MCF 10A (cell line): ENCODE data around the gene TRPC3. TPM values are rescaled to one million over a fixed set of nuclear protein-coding genes. Genes with fewer than 3 reads are reported as not detected.

Experiments used
- BruUV-seq: library from RNA; stranded (reverse); fragments of 400-500 nt; replicated peaks from 2 replicates; lab custom pipeline; 2021; lab: Mats Ljungman, UMichigan
- CTCF ChIA-PET: fragments of 300-600 bp; sonication (Branson Sonifier 250); formaldehyde crosslinking; extraction: SDS; loops from one replicate; lab custom pipeline; 2021; ENCODE audit warnings: antibody characterized with exemption, inconsistent platforms; lab: Yijun Ruan, JAX
- POLR2A ChIA-PET: fragments of 300-600, 350-650 bp; sonication (Branson Sonifier 250); formaldehyde crosslinking; extraction: SDS; loops from one replicate; lab custom pipeline; 2020; ENCODE audit warnings: antibody characterized with exemption, inconsistent platforms; lab: Yijun Ruan, JAX
- DNase-seq: peaks from one replicate; pipeline ENCODE4 v3.0.0-alpha.2; 2018; ENCODE audit not compliant: unreplicated experiment
- H3K27ac Mint-ChIP-seq: one replicate; pipeline ENCODE4 v1.8.0; 2022; ENCODE audit warnings: mild to moderate bottlenecking, low read depth, mixed read lengths; ENCODE audit not compliant: unreplicated experiment
- H3K27me3 Mint-ChIP-seq: one replicate; pipeline ENCODE4 v1.8.0; 2022; ENCODE audit warnings: mixed read lengths; ENCODE audit not compliant: insufficient read depth, unreplicated experiment
- H3K36me3 Mint-ChIP-seq: one replicate; pipeline ENCODE4 v1.8.0; 2022; ENCODE audit warnings: mild to moderate bottlenecking, moderate library complexity, mixed read lengths; ENCODE audit not compliant: insufficient read depth, unreplicated experiment
- H3K4me1 Mint-ChIP-seq: one replicate; pipeline ENCODE4 v1.8.0; 2022; ENCODE audit warnings: mixed read lengths; ENCODE audit not compliant: insufficient read depth, unreplicated experiment
- H3K4me3 Mint-ChIP-seq: one replicate; pipeline ENCODE4 v1.8.0; 2022; ENCODE audit warnings: mild to moderate bottlenecking, moderate library complexity, mixed read lengths; ENCODE audit not compliant: unreplicated experiment
- H3K9me3 Mint-ChIP-seq: one replicate; pipeline ENCODE4 v1.8.0; 2022; ENCODE audit warnings: mixed read lengths; ENCODE audit not compliant: unreplicated experiment
- intact Hi-C: fragments of 100-400 bp; cut with micrococcal nuclease; formaldehyde crosslinking; loops from 2 replicates; pipeline ENCODE4 v1.14.1; 2022
- total RNA-seq: library from RNA; stranded (reverse); gene quantifications from 2 replicates; pipeline ENCODE4 v1.2.3, GENCODE V29; 2022
- TF ChIP-seq, protein P1 (sequence below): fragments of 200-600 bp; IDR thresholded peaks from one replicate; pipeline ENCODE4 v1.8.0; 2022; ENCODE audit warnings: antibody characterized with exemption, mild to moderate bottlenecking; ENCODE audit not compliant: unreplicated experiment

The TRPC3 gene
- total RNA-seq, 1 experiment from 2014 or later, result not detected

DNA sequence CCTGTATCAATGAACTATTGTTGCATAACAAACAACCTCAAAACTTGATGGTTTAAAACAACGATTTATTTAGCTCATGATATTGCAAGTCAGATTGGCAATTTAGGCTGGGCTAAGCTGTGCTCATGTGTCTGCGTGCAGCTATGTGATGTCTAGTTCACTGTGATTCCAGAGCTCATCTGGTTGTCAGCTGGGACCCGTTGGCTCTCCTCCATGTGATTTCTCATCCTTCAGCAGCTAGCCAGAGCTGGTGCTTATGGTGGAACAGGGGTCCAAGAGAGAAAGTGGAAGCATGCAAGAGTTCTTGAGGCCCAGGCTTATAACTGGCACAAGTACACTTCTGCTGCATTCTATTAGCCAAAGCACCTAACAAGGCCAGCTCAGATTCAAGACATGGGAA lies 28.8 kb upstream of the TRPC3 start:
- Mint-ChIP-seq H3K4me3 (no peak overlapping the region), H3K27ac (no peak overlapping the region), H3K9me3 (no peaks in the 10 kb centered on the region), H3K36me3 (no peaks in the 10 kb centered on the region), H3K4me1 (peaks cover 15% of the 10 kb centered on the region), H3K27me3 (peaks cover 17% of the 10 kb centered on the region)
- TF ChIP-seq, protein P1, sequence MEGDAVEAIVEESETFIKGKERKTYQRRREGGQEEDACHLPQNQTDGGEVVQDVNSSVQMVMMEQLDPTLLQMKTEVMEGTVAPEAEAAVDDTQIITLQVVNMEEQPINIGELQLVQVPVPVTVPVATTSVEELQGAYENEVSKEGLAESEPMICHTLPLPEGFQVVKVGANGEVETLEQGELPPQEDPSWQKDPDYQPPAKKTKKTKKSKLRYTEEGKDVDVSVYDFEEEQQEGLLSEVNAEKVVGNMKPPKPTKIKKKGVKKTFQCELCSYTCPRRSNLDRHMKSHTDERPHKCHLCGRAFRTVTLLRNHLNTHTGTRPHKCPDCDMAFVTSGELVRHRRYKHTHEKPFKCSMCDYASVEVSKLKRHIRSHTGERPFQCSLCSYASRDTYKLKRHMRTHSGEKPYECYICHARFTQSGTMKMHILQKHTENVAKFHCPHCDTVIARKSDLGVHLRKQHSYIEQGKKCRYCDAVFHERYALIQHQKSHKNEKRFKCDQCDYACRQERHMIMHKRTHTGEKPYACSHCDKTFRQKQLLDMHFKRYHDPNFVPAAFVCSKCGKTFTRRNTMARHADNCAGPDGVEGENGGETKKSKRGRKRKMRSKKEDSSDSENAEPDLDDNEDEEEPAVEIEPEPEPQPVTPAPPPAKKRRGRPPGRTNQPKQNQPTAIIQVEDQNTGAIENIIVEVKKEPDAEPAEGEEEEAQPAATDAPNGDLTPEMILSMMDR, result no peak
- BruUV-seq, result no TSS peak
- CTCF ChIA-PET, result no interaction called here
- no peak for DNase-seq
- POLR2A ChIA-PET, result interaction anchor here (0.6 kb wide), 1 partner anchor 505 kb away, joined by 3 read pairs; no protein-coding TSS in a partner anchor
- intact Hi-C loops, result no loop called here

DNA sequence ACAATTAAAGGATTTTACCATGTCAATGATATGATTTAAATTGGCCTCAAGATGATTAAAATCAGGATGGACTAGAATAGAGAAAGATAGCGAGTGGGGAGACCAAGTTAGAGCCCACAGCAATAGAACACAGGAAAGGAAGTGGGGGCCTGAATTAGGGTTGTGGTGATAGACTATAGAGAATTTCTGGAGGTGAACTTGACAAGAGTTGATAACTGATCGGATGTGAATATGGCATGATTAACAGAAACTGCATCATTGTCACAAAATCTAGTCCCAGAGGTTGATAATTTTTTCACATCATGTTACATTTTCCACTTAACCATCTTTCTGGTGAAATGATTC lies 26.3 kb upstream of the TRPC3 start:
- TF ChIP-seq, protein P1, result no peak
- intact Hi-C loops, result no loop called here
- no peak overlapping the region for H3K27ac Mint-ChIP-seq
- peaks cover 15% of the 10 kb centered on the region for H3K4me1 Mint-ChIP-seq
- H3K9me3 Mint-ChIP-seq, result no peaks in the 10 kb centered on the region
- DNase-seq, result no peak
- H3K4me3 Mint-ChIP-seq, result no peak overlapping the region
- no peaks in the 10 kb centered on the region for H3K36me3 Mint-ChIP-seq
- no TSS peak for BruUV-seq
- ChIA-PET CTCF (interaction anchor here (0.6 kb wide), 1 partner anchor 348 kb away, joined by 3 read pairs; no protein-coding TSS in a partner anchor), POLR2A (no interaction called here)
- peaks cover 22% of the 10 kb centered on the region for H3K27me3 Mint-ChIP-seq

DNA sequence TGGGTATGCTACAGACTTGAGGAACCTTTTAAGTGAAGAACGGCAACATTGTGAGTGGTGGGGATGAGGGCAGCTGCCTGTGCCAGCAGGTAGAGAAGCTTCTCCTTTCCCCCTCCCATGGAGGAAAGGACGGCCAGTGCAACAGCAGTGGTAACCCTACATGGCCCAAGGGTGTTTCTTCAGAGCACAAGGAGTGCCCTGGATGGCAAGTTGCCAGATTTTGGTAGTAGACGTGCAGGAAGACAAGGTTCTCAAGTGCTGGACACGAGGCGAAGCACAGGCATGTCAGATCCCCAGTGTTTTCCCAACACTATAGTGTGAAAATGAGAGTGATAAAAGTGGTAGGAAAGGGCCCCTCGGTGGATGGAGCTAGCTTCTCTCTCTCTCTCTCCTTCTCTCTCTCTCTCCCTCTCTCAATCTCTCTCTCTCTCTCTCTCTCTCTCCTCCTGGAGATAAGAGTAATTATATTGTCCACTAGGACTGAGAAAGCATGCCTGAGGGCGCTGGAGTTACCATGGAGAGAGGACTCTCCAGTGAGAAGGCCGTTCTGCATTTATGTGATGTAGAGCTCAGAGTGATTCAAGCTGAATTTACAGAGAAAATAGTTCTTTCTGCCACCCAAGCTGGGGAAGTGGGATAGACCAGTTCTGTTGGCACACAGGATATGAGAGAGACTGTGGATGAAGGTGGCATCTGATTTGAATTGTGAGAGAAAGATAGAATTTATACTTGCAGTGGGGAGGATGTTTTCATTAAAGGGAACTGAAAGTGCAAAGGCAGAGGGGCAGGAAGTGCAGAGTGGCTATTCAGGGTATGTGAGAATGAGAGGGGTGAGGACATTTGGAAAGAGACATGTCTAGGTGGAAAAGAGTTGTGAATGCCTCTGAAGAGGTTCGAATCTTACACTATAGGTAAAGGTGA lies 25.7 kb upstream of the TRPC3 start:
- Mint-ChIP-seq H3K9me3 (no peaks in the 10 kb centered on the region), H3K4me3 (no peak overlapping the region), H3K27ac (no peak overlapping the region), H3K27me3 (peaks cover 22% of the 10 kb centered on the region), H3K4me1 (peaks cover 15% of the 10 kb centered on the region), H3K36me3 (no peaks in the 10 kb centered on the region)
- no TSS peak for BruUV-seq
- TF ChIP-seq, protein P1, result no peak
- intact Hi-C loops, result no loop called here
- ChIA-PET POLR2A (interaction anchor here (0.9 to 1.1 kb wide), 2 partner anchors 68 to 176 kb away, joined by 3 to 4 read pairs; partner anchors contain the start of gene EXOSC9), CTCF (interaction anchor here (0.6 to 1.2 kb wide), 4 partner anchors 20 to 511 kb away, joined by 3 to 5 read pairs (median 3); no protein-coding TSS in a partner anchor)
- peak; percentile 88 for DNase-seq

DNA sequence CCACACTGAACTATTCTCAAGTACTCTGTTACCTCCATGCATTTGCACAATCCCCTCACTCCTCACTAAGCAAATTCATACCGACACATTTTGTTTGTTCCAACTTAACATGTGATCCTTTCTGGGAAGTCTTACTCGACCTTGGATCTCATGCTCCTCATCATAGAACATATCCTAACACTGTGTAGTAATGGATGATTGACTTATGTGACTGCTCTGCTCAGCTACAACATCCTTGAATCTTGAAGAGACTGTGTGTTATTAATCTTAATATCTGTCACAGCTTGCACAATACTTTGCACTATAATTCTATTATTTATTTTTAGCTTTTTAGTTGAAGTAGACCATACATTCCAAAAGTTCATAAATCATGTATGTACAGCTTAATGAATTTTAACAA lies 23.9 kb upstream of the TRPC3 start:
- no TSS peak for BruUV-seq
- intact Hi-C loops, result no loop called here
- Mint-ChIP-seq H3K4me3 (no peak overlapping the region), H3K27me3 (peaks cover 25% of the 10 kb centered on the region), H3K36me3 (no peaks in the 10 kb centered on the region), H3K27ac (no peak overlapping the region), H3K9me3 (no peaks in the 10 kb centered on the region), H3K4me1 (peaks cover 15% of the 10 kb centered on the region)
- ChIA-PET CTCF (no interaction called here), POLR2A (interaction anchor here (0.6 to 1.1 kb wide), 2 partner anchors 35 to 294 kb away, joined by 3 read pairs; no protein-coding TSS in a partner anchor)
- no peak for DNase-seq
- TF ChIP-seq, protein P1, result no peak
